Parathyroid adenoma (tissue), 2 donors: Measurements from ENCODE around the gene CLEC2A.

ENCODE experiments used
- H2AFZ ChIP-seq: fragments of 300-600 bp; sonication (generic); one replicate; pipeline ENCODE4 v1.7.0; 2017; ENCODE audit warnings: antibody characterized with exemption, mild to moderate bottlenecking
- H3K27ac ChIP-seq: fragments of 300-600 bp; sonication (generic); one replicate; pipeline ENCODE4 v1.7.0; 2017
- H3K27me3 ChIP-seq: fragments of 300-600 bp; sonication (generic); one replicate; pipeline ENCODE4 v1.7.0; 2017; ENCODE audit warnings: low read length; ENCODE audit not compliant: control insufficient read depth, insufficient read depth
- H3K36me3 ChIP-seq: fragments of 300-600 bp; sonication (generic); one replicate; pipeline ENCODE4 v1.7.0; 2017; ENCODE audit warnings: low read length; ENCODE audit not compliant: control insufficient read depth, insufficient read depth
- H3K4me1 ChIP-seq: fragments of 300-600 bp; sonication (generic); one replicate; pipeline ENCODE4 v1.7.0; 2017; ENCODE audit warnings: control low read depth
- H3K4me2 ChIP-seq: fragments of 300-600 bp; sonication (generic); one replicate; pipeline ENCODE4 v1.7.0; 2017; ENCODE audit warnings: low read length
- H3K4me3 ChIP-seq: fragments of 300-600 bp; sonication (generic); one replicate; pipeline ENCODE4 v1.7.0; 2017; ENCODE audit warnings: low read depth, low read length
- H3K79me2 ChIP-seq: fragments of 300-600 bp; sonication (generic); one replicate; pipeline ENCODE4 v1.7.0; 2017; ENCODE audit warnings: control low read depth
- H3K9ac ChIP-seq: fragments of 300-600 bp; sonication (generic); one replicate; pipeline ENCODE4 v1.7.0; 2017; ENCODE audit warnings: mild to moderate bottlenecking
- H3K9me3 ChIP-seq: fragments of 300-600 bp; sonication (generic); one replicate; pipeline ENCODE4 v1.7.0; 2017; ENCODE audit warnings: low read length; ENCODE audit not compliant: control insufficient read depth
- CTCF ChIP-seq: fragments of 300-600 bp; sonication (generic); IDR thresholded peaks from one replicate; pipeline ENCODE4 v1.7.0; 2017; ENCODE audit warnings: antibody characterized with exemption, mild to moderate bottlenecking
- donor health status: primary hyperparathyroidism.

Gene CLEC2A

DNA sequence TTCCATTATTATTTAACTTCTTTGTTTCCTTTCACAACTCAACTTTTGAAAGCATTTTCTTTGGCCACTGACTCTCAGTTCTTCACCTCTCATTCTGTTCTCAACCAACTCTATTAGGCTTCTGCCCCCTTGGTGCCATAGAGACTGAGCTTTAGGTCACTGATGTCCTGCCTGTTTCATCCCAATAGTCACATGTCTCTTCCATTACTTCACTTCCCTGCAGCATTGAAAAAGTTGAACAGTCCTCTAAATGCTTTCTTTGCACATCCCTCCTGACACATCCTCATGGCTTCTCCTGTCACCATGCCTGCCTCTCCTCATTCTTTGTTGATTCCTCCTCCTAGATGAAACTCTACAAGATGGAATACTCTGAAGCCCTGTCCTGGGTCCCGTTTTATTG is 41.8 kb upstream of the CLEC2A start:
- H3K9ac ChIP-seq = no peak overlapping the region
- no peak overlapping the region for H3K27ac ChIP-seq
- H3K4me2 ChIP-seq = no peak overlapping the region
- TF ChIP-seq CTCF = no peak
- H3K27me3 ChIP-seq = no peaks in the 10 kb centered on the region
- no peaks in the 10 kb centered on the region for H3K79me2 ChIP-seq
- no peak overlapping the region for H3K4me3 ChIP-seq
- H3K4me1 ChIP-seq = no peaks in the 10 kb centered on the region
- no peak overlapping the region for H2AFZ ChIP-seq
- H3K36me3 ChIP-seq = no peaks in the 10 kb centered on the region
- H3K9me3 ChIP-seq = no peaks in the 10 kb centered on the region

GRCh38 chr12:9971181-9971580 is 39.0 kb upstream of the CLEC2A start, which contains the start of gene CLEC12A:
Gene CLEC12A (plus strand): TSS chr12:9971409. CDS start chr12:9971597, 188 bp downstream.
- H3K9ac ChIP-seq = no peak within 1 kb of the TSS
- H3K79me2 ChIP-seq = no peaks in the 10 kb centered on the region
- no peak within 1 kb of the TSS for H3K4me3 ChIP-seq
- H3K4me2 ChIP-seq = no peak within 1 kb of the TSS
- H3K9me3 ChIP-seq = no peaks in the 10 kb centered on the region
- no peaks in the 10 kb centered on the region for H3K36me3 ChIP-seq
- no peaks in the 10 kb centered on the region for H3K27me3 ChIP-seq
- no peak for TF ChIP-seq CTCF
- H3K4me1 ChIP-seq = no peaks in the 10 kb centered on the region
- no peak within 1 kb of the TSS for H3K27ac ChIP-seq
- H2AFZ ChIP-seq = no peak within 1 kb of the TSS

DNA sequence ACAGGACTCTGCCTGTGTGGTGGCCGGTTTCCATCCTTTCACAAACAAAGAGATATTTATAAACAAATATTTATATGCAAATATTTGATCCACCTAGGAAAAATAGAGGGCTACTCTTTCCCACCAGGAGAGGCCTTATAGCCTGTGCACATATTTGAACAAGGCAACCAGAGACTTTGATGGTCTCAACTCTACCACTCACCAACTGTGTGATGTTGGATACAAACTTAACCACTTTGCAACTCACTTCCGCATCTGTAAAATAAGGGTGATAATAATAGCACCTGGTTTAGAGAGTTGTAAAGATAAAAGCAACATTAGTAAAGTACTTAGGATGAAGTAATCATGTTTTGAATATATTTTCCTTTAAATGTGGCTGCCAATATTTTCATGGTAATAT is 37.5 kb upstream of the CLEC2A start:
- Histone ChIP-seq H2AFZ (no peak overlapping the region), H3K4me3 (no peak overlapping the region), H3K36me3 (no peaks in the 10 kb centered on the region), H3K4me2 (no peak overlapping the region), H3K27me3 (no peaks in the 10 kb centered on the region), H3K27ac (no peak overlapping the region), H3K4me1 (no peaks in the 10 kb centered on the region), H3K9me3 (no peaks in the 10 kb centered on the region), H3K79me2 (no peaks in the 10 kb centered on the region), H3K9ac (no peak overlapping the region)
- no peak for TF ChIP-seq CTCF

GRCh38 chr12:9961901-9962300 is 29.7 kb upstream of the CLEC2A start:
- Histone ChIP-seq H3K4me3 (no peak overlapping the region), H3K4me1 (no peaks in the 10 kb centered on the region), H3K36me3 (no peaks in the 10 kb centered on the region), H3K9ac (no peak overlapping the region), H3K27ac (no peak overlapping the region), H3K79me2 (no peaks in the 10 kb centered on the region), H3K4me2 (no peak overlapping the region), H3K9me3 (no peaks in the 10 kb centered on the region), H2AFZ (no peak overlapping the region), H3K27me3 (no peaks in the 10 kb centered on the region)
- no peak for TF ChIP-seq CTCF

DNA sequence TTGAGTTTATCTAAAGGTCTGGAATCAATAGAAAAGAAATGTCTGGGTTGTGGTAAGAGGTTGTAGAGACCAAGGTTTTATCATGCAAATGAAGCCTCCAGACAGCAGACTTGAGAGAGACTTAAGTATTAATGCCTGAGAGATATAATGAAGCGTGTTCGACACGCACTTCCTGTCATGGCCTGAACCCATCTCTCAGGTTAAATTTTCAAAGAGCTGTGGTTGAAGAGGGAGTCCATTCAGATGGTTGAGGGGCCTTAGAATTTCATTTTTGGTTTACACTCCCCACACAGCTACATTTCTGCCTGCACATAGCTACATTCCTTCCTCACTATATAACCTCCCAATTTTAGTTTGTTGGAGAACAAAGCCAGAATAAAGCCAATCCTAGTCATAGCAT is 28.9 kb upstream of the CLEC2A start:
- no peak overlapping the region for H3K4me3 ChIP-seq
- no peaks in the 10 kb centered on the region for H3K36me3 ChIP-seq
- H3K9me3 ChIP-seq = no peaks in the 10 kb centered on the region
- no peaks in the 10 kb centered on the region for H3K4me1 ChIP-seq
- no peak overlapping the region for H3K9ac ChIP-seq
- no peak overlapping the region for H2AFZ ChIP-seq
- H3K4me2 ChIP-seq = no peak overlapping the region
- H3K27me3 ChIP-seq = no peaks in the 10 kb centered on the region
- TF ChIP-seq CTCF = no peak
- no peaks in the 10 kb centered on the region for H3K79me2 ChIP-seq
- H3K27ac ChIP-seq = no peak overlapping the region
